Measurements from ENCODE around the gene EPC2. TPM values are rescaled to one million over a fixed set of nuclear protein-coding genes. Genes with fewer than 3 reads are reported as not detected.

The EPC2 gene
- total RNA-seq, 1 experiment from 2014 or later: 19.6 TPM

- intact Hi-C loops (cut with micrococcal nuclease): no loop called here
- RAD21 ChIA-PET (ENCODE audit: low non-redundant PET in 1 of 2, low total read pairs in 2 of 2, uncharacterized antibody in 2 of 2, unreplicated experiment in 2 of 2): no interaction called here
These were observed 171.6 kb downstream of the EPC2 start for GRCh38 chr2:148816176-148816575.

GRCh38 chr2:148817210-148817708 is 172.7 kb downstream of the EPC2 start:
- ATAC-seq (no peak), DNase-seq (ENCODE audit: low read depth, low spot score) (no peak)
- H3K27ac ChIP-seq (ENCODE audit: low read depth, low read length): no peak overlapping the region
- no peak overlapping the region for H3K4me2 ChIP-seq (ENCODE audit: low read length)
- RAD21 ChIA-PET (ENCODE audit: low non-redundant PET in 1 of 2, low total read pairs in 2 of 2, uncharacterized antibody in 2 of 2, unreplicated experiment in 2 of 2): no interaction called here
- POLR2A ChIA-PET: no interaction called here
- H3K79me2 ChIP-seq (ENCODE audit: insufficient read depth, low read length): no peaks in the 10 kb centered on the region
- H3K9me2 ChIP-seq (ENCODE audit: insufficient read depth): no peaks in the 10 kb centered on the region
- no peak overlapping the region for H2AFZ ChIP-seq (ENCODE audit: low read depth, low read length, poor library complexity, severe bottlenecking)
- no TSS peak for BruUV-seq (replicated peaks)
- no peaks in the 10 kb centered on the region for H3K9me3 ChIP-seq (ENCODE audit: control insufficient read depth in 1 of 2, insufficient read depth in 1 of 2, low read depth in 1 of 2, low read length in 2 of 2)
- no peaks in the 10 kb centered on the region for H3K36me3 ChIP-seq (ENCODE audit: control insufficient read depth in 1 of 2, insufficient read depth in 2 of 2, low read length in 2 of 2)
- TF ChIP-seq SP1 (IDR thresholded peaks at IDR 0.05; ENCODE audit: low read depth) (no peak), ZBTB33 (IDR thresholded peaks at IDR 0.05; ENCODE audit: extremely low read depth, insufficient replicate concordance, low read length) (no peak), POLR2AphosphoS5 (IDR thresholded peaks at IDR 0.05; ENCODE audit: low read depth, low read length) (no peak), ELF1 (IDR thresholded peaks at IDR 0.05; ENCODE audit: borderline replicate concordance, low read depth) (no peak), EGR1 (IDR thresholded peaks at IDR 0.05; ENCODE audit: low read depth) (no peak), YY1 (IDR thresholded peaks at IDR 0.05; ENCODE audit: extremely low read depth, insufficient replicate concordance, low read depth, low read length) (no peak), EZH2phosphoT487 (IDR thresholded peaks at IDR 0.05; ENCODE audit: borderline replicate concordance) (no peak), ZFX (IDR thresholded peaks at IDR 0.05) (no peak), RAD21 (IDR thresholded peaks at IDR 0.05; ENCODE audit: low read depth) (no peak), REST (IDR thresholded peaks at IDR 0.05; ENCODE audit: low read depth) (no peak)
- CTCF ChIA-PET: no interaction called here
- no peaks in the 10 kb centered on the region for H3K27me3 ChIP-seq (ENCODE audit: insufficient read depth, low read length)
- H4K20me1 ChIP-seq (ENCODE audit: insufficient read depth): no peaks in the 10 kb centered on the region
- H3K4me1 ChIP-seq (ENCODE audit: control insufficient read depth in 1 of 2, insufficient read depth in 2 of 2, low read length in 2 of 2): no peaks in the 10 kb centered on the region; a peak in 2 of 4 replicates
- intact Hi-C loops (cut with micrococcal nuclease): no loop called here
- H3K9ac ChIP-seq (ENCODE audit: low read length): no peak overlapping the region
- no peak overlapping the region for H3K4me3 ChIP-seq (replicated peaks in 1 of 2; ENCODE audit: low read depth in 1 of 2, low read length in 2 of 2)

More at GRCh38 chr2:148816176-148816575, 171.6 kb downstream of the EPC2 start:
- ATAC-seq (no peak), DNase-seq (ENCODE audit: low read depth, low spot score) (no peak)
- H3K36me3 ChIP-seq (ENCODE audit: control insufficient read depth in 1 of 2, insufficient read depth in 2 of 2, low read length in 2 of 2): no peaks in the 10 kb centered on the region
- no peaks in the 10 kb centered on the region for H3K9me3 ChIP-seq (ENCODE audit: control insufficient read depth in 1 of 2, insufficient read depth in 1 of 2, low read depth in 1 of 2, low read length in 2 of 2)
- H3K9me2 ChIP-seq (ENCODE audit: insufficient read depth): no peaks in the 10 kb centered on the region
- TF ChIP-seq CBX3 (IDR thresholded peaks at IDR 0.05; ENCODE audit: low read depth): no peak
- H3K4me3 ChIP-seq (replicated peaks in 1 of 2; ENCODE audit: low read depth in 1 of 2, low read length in 2 of 2): no peak overlapping the region
- BruUV-seq (replicated peaks): no TSS peak
- H3K4me2 ChIP-seq (ENCODE audit: low read length): no peak overlapping the region
- no peaks in the 10 kb centered on the region; a peak in 2 of 4 replicates for H3K4me1 ChIP-seq (ENCODE audit: control insufficient read depth in 1 of 2, insufficient read depth in 2 of 2, low read length in 2 of 2)
- no peak overlapping the region for H3K9ac ChIP-seq (ENCODE audit: low read length)
- no peaks in the 10 kb centered on the region for H3K79me2 ChIP-seq (ENCODE audit: insufficient read depth, low read length)
- H2AFZ ChIP-seq (ENCODE audit: low read depth, low read length, poor library complexity, severe bottlenecking): no peak overlapping the region
- no peaks in the 10 kb centered on the region for H3K27me3 ChIP-seq (ENCODE audit: insufficient read depth, low read length)
- H4K20me1 ChIP-seq (ENCODE audit: insufficient read depth): no peaks in the 10 kb centered on the region
- ChIA-PET CTCF (no interaction called here), POLR2A (no interaction called here)
- H3K27ac ChIP-seq (ENCODE audit: low read depth, low read length): no peak overlapping the region

Measured in HCT116 (cell line).